ENCODE measurements around the gene MDM2. TPM values are rescaled to one million over a fixed set of nuclear protein-coding genes. Genes with fewer than 3 reads are reported as not detected.
"Not testable (repeated sequence)": the region's sequence is repeated elsewhere in the genome, so short reads cannot be mapped to it uniquely, and the experiment has no call there.

Gene MDM2
- total RNA-seq, 1 experiment from 2014 or later = 86.4 TPM

- H3F3A ChIP-seq (ENCODE audit: low read length, unreplicated experiment) = no peaks in the 10 kb centered on the region
- H3K9ac ChIP-seq (ENCODE audit: low read length) = no peak overlapping the region
- TF ChIP-seq EZH2 (IDR thresholded peaks at IDR 0.05; ENCODE audit: low read length, unreplicated experiment) (no peak), EZH2phosphoT487 (IDR thresholded peaks at IDR 0.05; ENCODE audit: borderline replicate concordance, low read length) (no peak)
- TF ChIP-seq, protein P1, sequence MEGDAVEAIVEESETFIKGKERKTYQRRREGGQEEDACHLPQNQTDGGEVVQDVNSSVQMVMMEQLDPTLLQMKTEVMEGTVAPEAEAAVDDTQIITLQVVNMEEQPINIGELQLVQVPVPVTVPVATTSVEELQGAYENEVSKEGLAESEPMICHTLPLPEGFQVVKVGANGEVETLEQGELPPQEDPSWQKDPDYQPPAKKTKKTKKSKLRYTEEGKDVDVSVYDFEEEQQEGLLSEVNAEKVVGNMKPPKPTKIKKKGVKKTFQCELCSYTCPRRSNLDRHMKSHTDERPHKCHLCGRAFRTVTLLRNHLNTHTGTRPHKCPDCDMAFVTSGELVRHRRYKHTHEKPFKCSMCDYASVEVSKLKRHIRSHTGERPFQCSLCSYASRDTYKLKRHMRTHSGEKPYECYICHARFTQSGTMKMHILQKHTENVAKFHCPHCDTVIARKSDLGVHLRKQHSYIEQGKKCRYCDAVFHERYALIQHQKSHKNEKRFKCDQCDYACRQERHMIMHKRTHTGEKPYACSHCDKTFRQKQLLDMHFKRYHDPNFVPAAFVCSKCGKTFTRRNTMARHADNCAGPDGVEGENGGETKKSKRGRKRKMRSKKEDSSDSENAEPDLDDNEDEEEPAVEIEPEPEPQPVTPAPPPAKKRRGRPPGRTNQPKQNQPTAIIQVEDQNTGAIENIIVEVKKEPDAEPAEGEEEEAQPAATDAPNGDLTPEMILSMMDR (conservative IDR thresholded peaks at IDR 0.05; ENCODE audit: low read depth, low read length) = no peak
- ChIA-PET POLR2A (ENCODE audit: unreplicated experiment) (no interaction called here), CTCF (no interaction called here)
- DNase-seq (no peak), ATAC-seq (no peak)
- BruUV-seq (replicated peaks) = no TSS peak
- no peaks in the 10 kb centered on the region for H3K27me3 ChIP-seq (ENCODE audit: low read length)
- no peaks in the 10 kb centered on the region for H3K9me3 ChIP-seq (ENCODE audit: low read length)
- no peaks in the 10 kb centered on the region for H3K9me2 ChIP-seq (replicated peaks; ENCODE audit: low read length)
- H4K20me1 ChIP-seq (ENCODE audit: low read length) = peaks cover 10% of the 10 kb centered on the region; the same call in 1 of the 2 replicates
- no peak overlapping the region for H3K27ac ChIP-seq (ENCODE audit: low read length)
- no peak overlapping the region for H2AFZ ChIP-seq (ENCODE audit: low read length)
- peaks cover 56% of the 10 kb centered on the region for H3K36me3 ChIP-seq (ENCODE audit: low read depth, low read length)
- H3K4me1 ChIP-seq (ENCODE audit: insufficient read depth, low read length) = no peaks in the 10 kb centered on the region
- no peak overlapping the region for H3K4me3 ChIP-seq (ENCODE audit: low read length)
- H3K79me2 ChIP-seq (ENCODE audit: low read length) = peaks cover 31% of the 10 kb centered on the region
- no peak overlapping the region for H3K4me2 ChIP-seq (ENCODE audit: low read length)
- intact Hi-C loops (cut with micrococcal nuclease) = no loop called here
Observed at GRCh38 chr12:68815232-68815927, 7.4 kb downstream of the MDM2 start.

DNA sequence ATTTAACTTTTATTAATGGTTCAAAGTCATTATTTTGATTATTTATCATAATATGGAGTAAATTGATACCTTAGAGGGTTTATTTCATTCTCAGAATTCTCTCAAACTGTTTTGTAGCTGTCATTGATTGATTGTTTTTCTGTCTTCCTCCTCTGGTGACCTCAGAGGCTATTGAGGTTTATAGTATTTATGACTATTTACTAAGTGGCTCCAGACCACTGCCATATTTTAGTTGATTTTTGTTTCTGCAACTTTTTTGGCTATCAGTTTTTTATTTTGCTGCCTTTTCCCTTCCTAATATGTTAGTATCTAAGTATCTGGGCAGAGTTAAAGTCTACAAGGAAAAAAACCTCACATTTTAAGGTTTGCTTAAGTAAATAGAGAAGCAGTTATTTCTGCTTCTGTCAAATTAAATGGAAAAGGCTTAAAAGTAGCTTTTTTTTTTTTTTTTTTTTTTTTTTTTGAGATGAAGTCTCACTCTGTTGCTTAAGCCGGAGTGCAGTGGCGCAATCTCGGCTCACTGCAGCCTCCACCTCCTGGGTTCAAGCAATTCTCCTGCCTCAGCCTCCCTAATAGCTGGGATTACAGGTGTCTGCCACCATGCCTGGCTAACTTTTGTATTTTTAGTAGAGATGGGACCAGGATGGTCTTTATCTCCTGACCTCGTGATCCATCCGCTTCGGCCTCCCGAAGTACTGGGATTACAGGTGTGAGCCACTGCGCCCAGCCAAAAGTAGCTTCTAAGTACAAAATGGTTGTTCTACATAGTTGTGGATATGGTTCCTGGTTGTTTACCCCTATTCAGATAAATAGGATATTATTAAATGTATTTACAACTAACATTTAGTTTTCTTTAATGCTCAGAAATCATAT is 8.2 kb downstream of the MDM2 start:
- Histone ChIP-seq H3K79me2 (ENCODE audit: low read length) (peaks cover 23% of the 10 kb centered on the region), H3K27me3 (ENCODE audit: low read length) (no peaks in the 10 kb centered on the region), H3K9me3 (ENCODE audit: low read length) (no peaks in the 10 kb centered on the region), H3K36me3 (ENCODE audit: low read depth, low read length) (peaks cover 62% of the 10 kb centered on the region), H3K27ac (ENCODE audit: low read length) (no peak overlapping the region), H3K4me2 (ENCODE audit: low read length) (no peak overlapping the region), H3K9me2 (replicated peaks; ENCODE audit: low read length) (no peaks in the 10 kb centered on the region), H4K20me1 (ENCODE audit: low read length) (peaks cover 10% of the 10 kb centered on the region; the same call in 1 of the 2 replicates), H3K9ac (ENCODE audit: low read length) (no peak overlapping the region), H3K4me3 (ENCODE audit: low read length) (no peak overlapping the region), H3F3A (ENCODE audit: low read length, unreplicated experiment) (no peaks in the 10 kb centered on the region), H3K4me1 (ENCODE audit: insufficient read depth, low read length) (no peaks in the 10 kb centered on the region), H2AFZ (ENCODE audit: low read length) (no peak overlapping the region)
- POLR2A ChIA-PET (ENCODE audit: unreplicated experiment) = no interaction called here
- ATAC-seq (no peak), DNase-seq (no peak)
- no TSS peak for BruUV-seq (replicated peaks)
- CTCF ChIA-PET = no interaction called here
- intact Hi-C loops (cut with micrococcal nuclease) = no loop called here
- no peak for TF ChIP-seq EZH2phosphoT487 (IDR thresholded peaks at IDR 0.05; ENCODE audit: borderline replicate concordance, low read length)
- no peak for TF ChIP-seq EZH2 (IDR thresholded peaks at IDR 0.05; ENCODE audit: low read length, unreplicated experiment)
- TF ChIP-seq, protein P1 (conservative IDR thresholded peaks at IDR 0.05; ENCODE audit: low read depth, low read length) = no peak

DNA sequence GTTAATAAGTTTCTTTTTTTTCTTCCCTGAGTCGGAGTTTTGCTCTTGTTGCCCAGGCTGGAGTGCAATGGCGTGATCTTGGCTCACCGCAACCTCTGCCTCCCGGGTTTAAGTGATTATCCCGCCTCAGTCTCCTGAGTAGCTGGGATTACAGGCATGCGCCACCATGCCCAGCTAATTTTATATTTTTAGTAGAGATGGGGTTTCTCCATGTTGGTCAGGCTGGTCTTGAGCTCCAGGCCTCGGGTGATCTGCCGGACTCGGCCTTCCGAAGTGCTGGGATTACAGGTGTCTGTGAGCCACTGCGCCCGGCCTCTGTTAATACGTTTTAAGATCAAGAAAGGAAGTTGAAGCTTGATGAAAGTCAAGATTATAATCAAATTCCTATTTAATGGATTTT is 11.5 kb downstream of the MDM2 start:
- H3K9me3 ChIP-seq (ENCODE audit: low read length); H2AFZ ChIP-seq (ENCODE audit: low read length); BruUV-seq (replicated peaks); H3K27ac ChIP-seq (ENCODE audit: low read length); H4K20me1 ChIP-seq (ENCODE audit: low read length); H3K4me3 ChIP-seq (ENCODE audit: low read length); H3K9me2 ChIP-seq (replicated peaks; ENCODE audit: low read length); intact Hi-C loops (cut with micrococcal nuclease); H3K4me1 ChIP-seq (ENCODE audit: insufficient read depth, low read length); H3K79me2 ChIP-seq (ENCODE audit: low read length); ATAC-seq; H3K4me2 ChIP-seq (ENCODE audit: low read length); DNase-seq; H3F3A ChIP-seq (ENCODE audit: low read length, unreplicated experiment); H3K27me3 ChIP-seq (ENCODE audit: low read length); H3K9ac ChIP-seq (ENCODE audit: low read length): not testable (repeated sequence)
- CTCF ChIA-PET = interaction anchor here (0.6 kb wide), 1 partner anchor 53 kb away, joined by 3 read pairs; no protein-coding TSS in a partner anchor
- H3K36me3 ChIP-seq (ENCODE audit: low read depth, low read length) = peaks cover 65% of the 10 kb centered on the region
- POLR2A ChIA-PET (ENCODE audit: unreplicated experiment) = interaction anchor here (0.6 to 1.0 kb wide), 2 partner anchors 11 to 25 kb away, joined by 6 to 15 read pairs; no protein-coding TSS in a partner anchor

Measured in PC-3 (cell line).